ENCODE results near the gene ARHGEF12.

GRCh38 chr11:120306519-120307242 lies 29.5 kb upstream of the ARHGEF12 start:
- peak in 3 of 5 experiments; percentile 10 to 20 (median 11) for TF ChIP-seq CTCF (IDR thresholded peaks at IDR 0.05)
- TF ChIP-seq POLR2A (IDR thresholded peaks at IDR 0.05) = no peak
- TF ChIP-seq POLR2AphosphoS5 (IDR thresholded peaks at IDR 0.05) = no peak
- no peak for TF ChIP-seq EP300 (IDR thresholded peaks at IDR 0.05; ENCODE audit: low read depth)

Measured in transverse colon (tissue), 4 donors.